ENCODE results near the gene HAGH.

DNA sequence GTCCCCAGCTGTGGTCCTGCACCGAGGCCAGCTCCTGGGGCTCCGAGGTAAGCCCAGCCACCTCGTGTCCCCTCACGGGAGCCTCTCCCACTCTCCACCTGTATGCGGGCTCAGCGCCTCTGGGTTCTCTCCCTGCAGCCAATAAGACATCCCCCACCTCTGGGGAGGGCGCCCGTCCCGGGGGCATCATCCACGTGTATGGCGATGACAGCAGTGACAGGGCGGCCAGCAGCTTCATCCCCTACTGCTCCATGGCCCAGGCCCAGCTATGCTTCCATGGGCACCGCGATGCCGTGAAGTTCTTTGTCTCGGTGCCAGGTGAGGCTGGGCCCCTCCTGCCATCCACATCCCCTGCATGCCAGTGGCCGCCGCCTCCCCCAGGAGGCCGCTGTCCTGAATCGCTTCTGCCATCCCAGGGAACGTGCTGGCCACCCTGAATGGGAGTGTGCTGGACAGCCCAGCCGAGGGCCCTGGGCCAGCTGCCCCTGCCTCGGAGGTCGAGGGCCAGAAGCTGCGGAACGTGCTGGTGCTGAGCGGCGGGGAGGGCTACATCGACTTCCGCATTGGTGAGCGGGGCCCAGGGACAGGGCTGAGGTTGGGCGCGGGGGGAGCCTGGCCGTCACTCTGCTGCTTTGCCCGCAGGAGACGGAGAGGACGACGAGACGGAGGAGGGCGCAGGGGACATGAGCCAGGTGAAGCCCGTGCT lies 58.4 kb downstream of the HAGH start:
- TF ChIP-seq POLR2A (IDR thresholded peaks at IDR 0.05) (no peak), CTCF (IDR thresholded peaks at IDR 0.05) (no peak)
